ENCODE data around the gene FMN2.

The FMN2 gene

DNA sequence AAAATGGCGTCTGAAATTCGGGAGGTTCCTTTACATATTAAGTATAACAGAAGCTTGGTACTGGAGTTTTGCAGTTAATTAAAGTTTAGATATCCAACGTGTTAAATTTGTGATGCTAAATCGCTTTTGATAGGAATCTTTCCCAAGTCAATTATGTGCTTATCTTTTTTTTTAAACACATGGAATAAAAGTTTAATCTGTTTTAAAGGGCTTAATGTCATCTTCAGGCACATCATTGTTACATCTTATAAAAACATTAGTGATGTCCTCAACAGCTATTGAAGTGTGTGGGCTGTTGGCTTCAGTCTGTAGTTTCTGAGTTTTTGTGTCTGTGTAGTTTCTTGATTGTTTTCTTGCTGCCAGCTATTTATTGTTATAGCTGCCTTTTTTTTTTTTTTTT, 5.3 kb downstream of the FMN2 start:
- no peak for DNase-seq (ENCODE audit: low read depth in 1 of 2, low spot score in 1 of 2)

- DNase-seq (ENCODE audit: low read depth in 1 of 2, low spot score in 1 of 2), result no peak
These were observed 6.9 kb downstream of the FMN2 start for GRCh38 chr1:240098534-240098933.

DNA sequence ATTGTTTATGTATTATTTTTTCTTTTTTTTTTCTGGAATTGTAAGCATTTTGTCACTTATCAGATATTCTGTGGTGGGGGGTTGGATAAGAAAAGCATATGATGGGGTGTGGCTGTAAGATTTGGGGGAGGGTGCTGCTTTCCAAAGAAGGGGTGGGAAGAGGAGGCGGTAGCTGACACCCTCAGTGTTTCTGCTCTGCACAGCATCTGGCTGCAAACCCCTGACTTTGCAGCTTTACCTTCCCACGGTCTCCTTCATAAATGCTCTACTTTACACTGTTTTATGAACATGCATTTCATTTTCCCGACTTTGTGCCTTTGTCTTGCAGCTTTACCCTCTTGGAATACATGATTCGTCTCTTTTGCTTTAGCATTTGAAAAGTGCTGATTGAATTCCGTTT, 7.6 kb downstream of the FMN2 start:
- no peak for DNase-seq (ENCODE audit: low read depth in 1 of 2, low spot score in 1 of 2)

GRCh38 chr1:240099748-240100147, 8.1 kb downstream of the FMN2 start:
- no peak for DNase-seq (ENCODE audit: low read depth in 1 of 2, low spot score in 1 of 2)

- DNase-seq (ENCODE audit: low read depth in 1 of 2, low spot score in 1 of 2), result no peak
These were observed 8.8 kb downstream of the FMN2 start for GRCh38 chr1:240100371-240100934.

- DNase-seq (ENCODE audit: low read depth in 1 of 2, low spot score in 1 of 2), result no peak
These were observed 9.6 kb downstream of the FMN2 start for GRCh38 chr1:240101306-240101705.

GRCh38 chr1:240101737-240102136, 10.1 kb downstream of the FMN2 start:
- no peak for DNase-seq (ENCODE audit: low read depth in 1 of 2, low spot score in 1 of 2)

DNA sequence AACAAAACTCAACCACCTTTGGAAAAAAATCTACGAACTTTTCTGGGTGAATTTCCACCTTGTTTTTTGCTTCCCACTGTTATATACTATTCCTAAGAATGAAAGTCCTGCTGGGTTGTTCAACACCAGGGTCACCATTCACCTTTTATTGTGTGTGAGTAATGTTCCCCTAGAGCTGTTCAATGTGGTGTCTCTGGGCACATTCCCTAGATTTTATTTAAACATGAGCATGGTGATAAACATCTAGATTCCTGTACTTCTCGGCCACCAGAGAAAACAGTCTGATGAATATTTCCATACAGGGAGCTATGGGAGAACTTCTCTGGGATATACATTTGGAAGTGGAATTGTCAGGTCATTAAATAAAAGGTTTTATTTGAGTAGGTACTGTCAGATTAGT, 13.0 kb downstream of the FMN2 start:
- DNase-seq (ENCODE audit: low read depth in 1 of 2, low spot score in 1 of 2), result no peak

DNA sequence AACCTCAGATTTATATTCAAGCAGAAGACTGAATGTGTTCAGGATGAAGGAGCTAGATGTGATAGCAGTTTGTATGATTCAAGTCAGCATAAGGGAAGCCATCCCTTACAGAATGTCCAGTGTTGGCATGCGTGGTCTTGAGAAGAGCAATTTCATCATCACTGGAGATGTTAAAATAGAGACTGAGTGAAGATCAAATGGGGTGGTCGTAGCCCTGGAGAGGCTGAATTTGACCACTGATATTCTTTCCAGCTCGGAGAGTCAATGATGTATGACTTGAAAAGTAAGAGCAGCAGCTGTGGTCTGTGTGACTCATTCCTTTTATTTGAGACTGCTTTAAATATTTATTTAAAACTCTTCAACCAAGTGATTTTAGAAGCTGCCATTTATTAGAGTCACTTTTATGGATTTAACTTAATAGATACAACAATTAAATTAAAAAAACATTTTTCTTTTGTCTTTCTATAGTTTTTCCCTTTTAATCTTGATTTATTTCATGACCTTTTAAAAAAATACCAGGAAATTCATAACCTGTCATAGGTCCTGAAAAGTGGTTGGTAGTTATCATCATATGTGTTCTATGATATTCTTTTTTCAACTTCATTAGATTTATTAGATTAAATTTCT, 15.5 kb downstream of the FMN2 start:
- DNase-seq (ENCODE audit: low read depth in 1 of 2, low spot score in 1 of 2), result no peak

- DNase-seq (ENCODE audit: low read depth in 1 of 2, low spot score in 1 of 2), result no peak
These were observed 17.4 kb downstream of the FMN2 start for GRCh38 chr1:240109130-240109529.

- DNase-seq (ENCODE audit: low read depth in 1 of 2, low spot score in 1 of 2), result no peak
These were observed 18.4 kb downstream of the FMN2 start for GRCh38 chr1:240109920-240110636.

GRCh38 chr1:240111558-240111957, 19.9 kb downstream of the FMN2 start:
- no peak for DNase-seq (ENCODE audit: low read depth in 1 of 2, low spot score in 1 of 2)

DNA sequence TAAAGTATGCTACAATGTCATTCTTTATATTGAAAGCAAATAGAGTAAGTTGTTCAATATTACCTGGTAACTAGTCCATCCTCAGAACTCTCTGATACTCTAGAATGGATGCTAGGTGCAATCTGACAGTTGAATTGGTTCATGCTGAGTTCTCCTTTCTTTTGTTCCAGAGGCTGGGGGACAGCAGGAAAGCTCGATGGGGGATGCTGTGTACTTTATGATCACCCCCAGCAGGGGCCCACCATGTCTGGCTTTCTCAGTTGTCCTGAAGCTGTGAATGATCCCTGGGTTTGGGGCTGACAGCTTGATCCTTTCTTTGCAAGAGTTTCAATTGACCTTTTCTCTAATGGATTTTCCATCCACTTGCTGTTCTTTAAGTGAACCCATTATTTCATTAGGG, 22.5 kb downstream of the FMN2 start:
- no peak for DNase-seq (ENCODE audit: low read depth in 1 of 2, low spot score in 1 of 2)

- DNase-seq (ENCODE audit: low read depth in 1 of 2, low spot score in 1 of 2), result no peak
These were observed 24.1 kb downstream of the FMN2 start for GRCh38 chr1:240115831-240116230.

GRCh38 chr1:240116831-240117769, 25.4 kb downstream of the FMN2 start:
- no peak for DNase-seq (ENCODE audit: low read depth in 1 of 2, low spot score in 1 of 2)

DNA sequence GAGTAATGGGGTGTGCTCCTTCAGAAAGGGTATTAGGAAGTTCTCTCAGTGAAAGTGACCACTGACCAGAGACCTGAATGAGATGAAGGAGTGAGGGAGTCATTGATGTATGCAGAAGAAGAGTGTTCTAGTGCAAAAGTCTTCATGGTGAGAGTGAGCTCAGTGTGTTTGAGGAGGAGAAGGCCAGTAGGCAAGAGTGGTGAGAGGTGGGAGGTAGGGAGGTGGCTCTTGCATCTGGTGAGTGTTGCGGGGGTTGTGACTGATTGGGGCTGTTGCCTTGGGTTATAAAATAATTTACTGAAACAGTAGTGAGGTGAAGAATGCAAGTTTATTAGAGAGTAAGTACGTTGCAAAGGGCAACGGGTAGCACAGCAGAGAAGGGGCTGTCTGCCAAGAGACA, 26.2 kb downstream of the FMN2 start:
- DNase-seq (ENCODE audit: low read depth in 1 of 2, low spot score in 1 of 2), result no peak

- DNase-seq (ENCODE audit: low read depth in 1 of 2, low spot score in 1 of 2), result no peak
These were observed 31.2 kb downstream of the FMN2 start for GRCh38 chr1:240122639-240123613.

DNA sequence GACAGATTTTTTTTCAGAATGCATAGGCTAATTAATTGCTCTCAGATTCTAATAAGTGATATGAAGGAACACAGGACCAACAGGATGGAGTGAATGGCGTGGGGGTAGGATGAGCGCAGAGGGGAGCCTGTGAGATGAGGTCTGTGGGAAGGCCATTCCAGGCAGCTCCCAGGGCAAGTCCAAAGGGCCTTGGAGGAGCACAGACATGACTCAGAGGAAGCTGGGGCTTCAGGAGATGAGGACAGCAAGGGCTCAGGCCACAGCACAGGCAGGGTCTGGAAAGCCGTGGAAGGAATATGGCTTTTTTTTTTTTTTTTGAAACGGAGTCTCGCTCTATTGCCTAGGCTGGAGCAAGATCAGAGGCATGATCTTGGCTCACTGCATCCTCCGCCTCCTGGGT, 35.1 kb downstream of the FMN2 start:
- DNase-seq (ENCODE audit: low read depth in 1 of 2, low spot score in 1 of 2), result no peak

GRCh38 chr1:240128366-240128765, 36.7 kb downstream of the FMN2 start:
- DNase-seq (ENCODE audit: low read depth in 1 of 2, low spot score in 1 of 2), result no peak

DNA sequence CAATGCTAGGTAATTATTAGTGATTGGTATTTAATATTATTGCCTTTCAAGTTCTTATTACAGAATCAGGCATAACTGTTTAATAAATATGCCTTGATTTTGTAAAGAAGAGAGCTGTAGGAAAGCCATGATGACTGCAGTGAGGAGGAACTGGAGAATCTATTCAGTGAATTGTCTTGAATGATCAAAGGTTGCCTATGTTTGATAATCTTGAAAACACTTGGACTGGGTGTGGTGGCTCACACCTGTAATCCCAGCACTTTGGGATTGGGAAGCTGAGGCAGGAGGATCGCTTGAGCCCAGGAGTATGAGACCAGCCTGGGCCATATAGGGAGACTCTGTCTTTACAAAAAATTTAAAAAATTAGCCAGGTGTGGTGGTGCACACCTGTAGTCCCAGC, 42.4 kb downstream of the FMN2 start:
- DNase-seq (ENCODE audit: low read depth in 1 of 2, low spot score in 1 of 2), result no peak

All from activated CD4-positive, alpha-beta T cell treated with anti-CD3 and anti-CD28 coated beads, Interleukin-2, amount 50 U/mL, for 24 hours (primary cell).